Mesothelial cell of epicardium (in vitro differentiated cells): ENCODE measurements around the gene PRDM2. TPM values are rescaled to one million over a fixed set of nuclear protein-coding genes. Genes with fewer than 3 reads are reported as not detected.

Experiments
- DNase-seq, 2 experiments: peaks; one replicate each; pipeline ENCODE4 v3.0.0; 2021; ENCODE audit warnings: low spot score in 2 of 2; ENCODE audit not compliant: unreplicated experiment in 2 of 2
- H3K27ac Mint-ChIP-seq: 2 replicates; pipeline ENCODE4 v1.8.0; 2021; ENCODE audit warnings: mixed read lengths
- H3K27me3 Mint-ChIP-seq: 2 replicates; pipeline ENCODE4 v1.8.0; 2021; ENCODE audit warnings: low read depth, mixed read lengths
- H3K36me3 Mint-ChIP-seq: 2 replicates; pipeline ENCODE4 v1.8.0; 2021; ENCODE audit warnings: mixed read lengths
- H3K4me1 Mint-ChIP-seq: 2 replicates; pipeline ENCODE4 v1.8.0; 2021; ENCODE audit warnings: mixed read lengths
- H3K4me3 Mint-ChIP-seq: 2 replicates; pipeline ENCODE4 v1.8.0; 2021; ENCODE audit warnings: mild to moderate bottlenecking, moderate library complexity, mixed read lengths
- H3K9me3 Mint-ChIP-seq: 2 replicates; pipeline ENCODE4 v1.8.0; 2021; ENCODE audit warnings: mixed read lengths
- total RNA-seq: library from RNA; stranded (reverse); gene quantifications from 3 replicates; pipeline ENCODE4 v1.2.1, GENCODE V29; 2021
- TF ChIP-seq, protein P1 (sequence below): fragments of 200-600 bp; sonication (generic); IDR thresholded peaks from one replicate; pipeline ENCODE4 v1.5.0; 2021; ENCODE audit warnings: antibody characterized with exemption; ENCODE audit not compliant: unreplicated experiment

PRDM2 gene
- total RNA-seq, 1 donor from 2014 or later = 61.6 TPM

DNA sequence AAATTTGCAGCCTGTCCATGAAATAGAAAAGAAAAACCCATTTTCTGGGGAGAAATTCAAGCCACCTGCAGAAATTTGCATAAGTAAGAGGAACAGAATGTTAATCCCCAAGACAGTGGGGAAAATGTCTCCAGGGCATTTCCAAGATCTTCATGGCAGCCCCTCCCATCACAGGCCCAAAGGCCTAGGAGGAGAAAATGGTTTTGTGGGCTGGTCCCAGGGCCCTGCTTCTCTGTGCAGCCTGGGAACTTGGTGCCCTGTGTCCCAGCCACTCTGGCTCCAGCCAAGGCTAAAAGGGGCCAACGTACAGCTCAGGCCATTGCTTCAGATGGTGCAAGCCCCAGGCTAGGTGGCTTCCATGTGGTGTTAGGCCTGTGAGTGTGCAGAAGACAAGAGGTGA is 155.6 kb downstream of the PRDM2 start:
- Mint-ChIP-seq H3K36me3 (no peaks in the 10 kb centered on the region), H3K4me3 (no peak overlapping the region), H3K27ac (no peak overlapping the region), H3K4me1 (no peaks in the 10 kb centered on the region), H3K9me3 (peaks cover 34% of the 10 kb centered on the region), H3K27me3 (peaks cover 15% of the 10 kb centered on the region)
- TF ChIP-seq, protein P1, sequence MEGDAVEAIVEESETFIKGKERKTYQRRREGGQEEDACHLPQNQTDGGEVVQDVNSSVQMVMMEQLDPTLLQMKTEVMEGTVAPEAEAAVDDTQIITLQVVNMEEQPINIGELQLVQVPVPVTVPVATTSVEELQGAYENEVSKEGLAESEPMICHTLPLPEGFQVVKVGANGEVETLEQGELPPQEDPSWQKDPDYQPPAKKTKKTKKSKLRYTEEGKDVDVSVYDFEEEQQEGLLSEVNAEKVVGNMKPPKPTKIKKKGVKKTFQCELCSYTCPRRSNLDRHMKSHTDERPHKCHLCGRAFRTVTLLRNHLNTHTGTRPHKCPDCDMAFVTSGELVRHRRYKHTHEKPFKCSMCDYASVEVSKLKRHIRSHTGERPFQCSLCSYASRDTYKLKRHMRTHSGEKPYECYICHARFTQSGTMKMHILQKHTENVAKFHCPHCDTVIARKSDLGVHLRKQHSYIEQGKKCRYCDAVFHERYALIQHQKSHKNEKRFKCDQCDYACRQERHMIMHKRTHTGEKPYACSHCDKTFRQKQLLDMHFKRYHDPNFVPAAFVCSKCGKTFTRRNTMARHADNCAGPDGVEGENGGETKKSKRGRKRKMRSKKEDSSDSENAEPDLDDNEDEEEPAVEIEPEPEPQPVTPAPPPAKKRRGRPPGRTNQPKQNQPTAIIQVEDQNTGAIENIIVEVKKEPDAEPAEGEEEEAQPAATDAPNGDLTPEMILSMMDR = no peak
- no peak for DNase-seq

DNA sequence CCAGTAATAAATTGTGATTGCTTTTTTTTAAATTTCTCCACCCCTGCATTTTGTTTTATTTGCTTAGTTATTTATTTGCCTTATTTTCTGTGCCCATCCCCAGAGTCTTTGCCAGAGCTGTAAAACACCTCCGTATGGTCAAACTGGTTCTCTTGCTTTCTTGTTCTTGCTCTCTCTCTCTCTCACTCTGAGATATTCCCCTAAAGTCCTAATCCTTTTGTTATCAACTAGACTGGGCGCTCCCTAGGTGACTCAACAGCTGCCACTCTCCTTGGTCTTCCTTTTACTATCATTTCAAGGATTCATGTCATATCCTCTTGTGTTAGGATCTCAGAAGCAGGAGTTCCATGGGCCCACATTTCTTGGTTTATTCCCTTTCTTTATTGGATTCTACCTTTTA is 160.0 kb downstream of the PRDM2 start:
- peaks cover 13% of the 10 kb centered on the region for H3K27me3 Mint-ChIP-seq
- H3K4me3 Mint-ChIP-seq = no peak overlapping the region
- no peak overlapping the region for H3K27ac Mint-ChIP-seq
- H3K36me3 Mint-ChIP-seq = no peaks in the 10 kb centered on the region
- DNase-seq = no peak
- peaks cover 28% of the 10 kb centered on the region for H3K9me3 Mint-ChIP-seq
- TF ChIP-seq, protein P1 = no peak
- no peaks in the 10 kb centered on the region for H3K4me1 Mint-ChIP-seq

DNA sequence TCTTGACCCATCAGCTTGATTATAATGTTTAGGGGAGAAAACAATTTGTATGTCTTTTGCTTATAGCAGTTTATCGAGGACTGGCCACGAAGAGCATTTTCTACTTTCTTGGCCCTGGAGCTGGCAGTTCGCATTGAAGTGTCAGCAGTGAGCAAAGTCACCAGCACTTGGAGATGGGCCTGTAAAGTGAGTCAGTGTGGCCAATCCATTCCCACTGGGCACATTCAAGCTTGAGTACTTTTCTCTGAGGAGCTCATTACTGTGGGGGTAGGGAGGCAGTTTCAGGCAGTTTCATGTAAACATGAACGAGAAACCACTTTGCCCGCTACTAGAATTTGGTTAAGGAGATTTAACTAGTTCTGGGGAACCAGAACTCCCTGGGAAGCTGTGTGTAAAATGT is 164.8 kb downstream of the PRDM2 start:
- H3K4me1 Mint-ChIP-seq = no peaks in the 10 kb centered on the region
- no peaks in the 10 kb centered on the region for H3K9me3 Mint-ChIP-seq
- no peak overlapping the region for H3K4me3 Mint-ChIP-seq
- H3K27me3 Mint-ChIP-seq = peaks cover 32% of the 10 kb centered on the region
- no peaks in the 10 kb centered on the region for H3K36me3 Mint-ChIP-seq
- TF ChIP-seq, protein P1 = no peak
- H3K27ac Mint-ChIP-seq = no peak overlapping the region
- no peak for DNase-seq

DNA sequence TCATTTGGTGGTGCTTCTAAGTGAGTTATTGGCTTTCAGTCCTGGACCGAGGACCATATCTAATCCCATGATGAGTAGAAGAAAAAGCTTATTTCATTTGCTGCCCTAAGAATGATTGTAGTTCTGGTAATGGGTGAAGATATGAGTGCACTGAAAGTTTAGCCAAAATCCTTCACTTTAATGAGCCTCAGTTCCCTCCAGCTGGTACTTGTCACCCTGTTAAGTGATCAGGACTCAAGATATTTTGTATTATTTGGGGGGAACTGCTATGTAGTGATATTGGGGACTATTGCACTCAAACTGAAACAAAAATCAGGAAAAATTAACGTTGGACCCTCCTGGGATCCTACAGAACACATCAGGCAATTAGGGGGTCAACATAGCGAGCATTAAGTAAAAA is 165.9 kb downstream of the PRDM2 start:
- Mint-ChIP-seq H3K27ac (no peak overlapping the region), H3K36me3 (no peaks in the 10 kb centered on the region), H3K4me3 (no peak overlapping the region), H3K9me3 (no peaks in the 10 kb centered on the region), H3K27me3 (peaks cover 41% of the 10 kb centered on the region), H3K4me1 (no peaks in the 10 kb centered on the region)
- TF ChIP-seq, protein P1 = no peak
- no peak for DNase-seq

DNA sequence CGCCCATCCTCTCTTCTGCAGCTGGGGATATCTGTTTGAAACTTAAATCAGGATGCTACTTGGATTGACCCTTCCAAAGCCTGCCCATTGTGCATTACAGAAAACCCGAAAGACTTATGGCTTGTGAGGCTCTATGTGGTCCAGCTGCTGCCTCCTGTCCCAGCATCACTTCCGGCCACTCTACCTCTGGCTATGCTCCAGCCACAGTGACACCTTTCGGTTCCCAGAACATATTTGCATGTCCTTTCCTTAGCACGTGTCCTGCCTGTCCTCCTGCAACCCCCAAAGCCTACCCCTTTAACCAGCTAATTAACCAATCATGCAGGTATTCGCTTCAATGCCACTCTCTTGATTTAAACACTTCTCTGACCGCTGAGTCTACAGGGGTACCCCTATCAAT is 167.6 kb downstream of the PRDM2 start:
- Mint-ChIP-seq H3K9me3 (no peaks in the 10 kb centered on the region), H3K4me3 (no peak overlapping the region), H3K36me3 (no peaks in the 10 kb centered on the region), H3K27ac (no peak overlapping the region), H3K27me3 (peaks cover 44% of the 10 kb centered on the region), H3K4me1 (no peaks in the 10 kb centered on the region)
- TF ChIP-seq, protein P1 = no peak
- no peak for DNase-seq

DNA sequence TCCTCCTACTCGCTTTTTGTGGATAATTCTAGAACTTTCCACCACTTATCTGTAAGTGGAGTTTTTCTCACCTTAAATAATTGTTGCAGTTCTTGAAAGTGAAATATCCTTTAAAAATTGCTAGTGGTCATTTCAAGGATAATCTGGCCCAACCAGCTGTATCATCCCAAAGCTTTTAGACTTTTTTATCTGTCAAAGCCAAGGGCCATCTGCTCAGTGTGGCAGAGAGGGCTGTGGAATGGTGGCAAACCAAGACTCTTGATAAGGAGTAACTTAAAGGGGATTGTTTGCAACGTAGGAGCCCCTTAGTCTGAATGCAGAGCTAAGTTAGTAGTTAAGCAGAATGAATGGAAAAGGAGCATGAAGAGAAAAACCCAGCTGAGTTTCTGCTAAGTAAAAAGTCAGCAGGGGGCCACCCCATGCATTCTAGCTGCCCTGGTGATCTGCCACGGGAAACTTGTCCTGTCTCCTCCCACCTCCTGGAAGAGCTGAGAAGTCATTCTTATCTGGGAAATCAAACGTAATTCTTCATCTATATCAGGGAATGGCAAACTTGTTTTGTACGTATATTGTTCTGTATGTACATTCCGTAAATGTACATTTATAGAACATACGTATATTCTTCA is 169.3 kb downstream of the PRDM2 start:
- no peaks in the 10 kb centered on the region for H3K9me3 Mint-ChIP-seq
- no peak overlapping the region for H3K4me3 Mint-ChIP-seq
- no peaks in the 10 kb centered on the region for H3K4me1 Mint-ChIP-seq
- no peaks in the 10 kb centered on the region for H3K36me3 Mint-ChIP-seq
- H3K27me3 Mint-ChIP-seq = peaks cover 46% of the 10 kb centered on the region
- DNase-seq = no peak
- H3K27ac Mint-ChIP-seq = no peak overlapping the region
- TF ChIP-seq, protein P1 = no peak
